ENCODE measurements around the gene C17orf114.

- TF ChIP-seq POLR2A (IDR thresholded peaks at IDR 0.05), result no peak
- TF ChIP-seq CTCF (IDR thresholded peaks at IDR 0.05), result no peak
Observed at GRCh38 chr17:4816826-4817225, 14.7 kb upstream of the C17orf114 start.
